ENCODE results near the gene SCN2A.

The SCN2A gene

GRCh38 chr2:165239230-165239629 is at the start of gene SCN2A:
Gene SCN2A (plus strand): TSS chr2:165239414. CDS start chr2:165295824, 56,410 bp downstream.
- H3K36me3 ChIP-seq (ENCODE audit: low read length) = no peaks in the 10 kb centered on the region
- no peaks in the 10 kb centered on the region for H3K79me2 ChIP-seq (ENCODE audit: insufficient read depth, low read length)
- TF ChIP-seq CTCF (IDR thresholded peaks at IDR 0.05; ENCODE audit: insufficient read depth, low read length, poor library complexity, severe bottlenecking) (peak; percentile 40), EZH2phosphoT487 (conservative IDR thresholded peaks at IDR 0.05; ENCODE audit: low read length) (no peak)
- H3K9ac ChIP-seq (ENCODE audit: low read length) = no peak within 1 kb of the TSS
- no peaks in the 10 kb centered on the region for H3F3A ChIP-seq (ENCODE audit: insufficient read depth)
- H4K20me1 ChIP-seq (ENCODE audit: low read depth, low read length) = 0 out of 2 replicates have a peak, but pooled peaks cover 5% of the 10 kb centered on the region
- H3K9me3 ChIP-seq (ENCODE audit: insufficient read depth, low read length) = no peaks in the 10 kb centered on the region
- H3K4me3 ChIP-seq (ENCODE audit: insufficient read depth, low read length, poor library complexity, severe bottlenecking) = no peak within 1 kb of the TSS
- no peak within 1 kb of the TSS for H3K4me2 ChIP-seq (ENCODE audit: low read depth, low read length, poor library complexity, severe bottlenecking)
- no peaks in the 10 kb centered on the region for H3K9me2 ChIP-seq (replicated peaks; ENCODE audit: insufficient read depth, low read length)
- H2AFZ ChIP-seq (ENCODE audit: low read depth, low read length, severe bottlenecking) = no peak within 1 kb of the TSS
- no peaks in the 10 kb centered on the region for H3K27me3 ChIP-seq (ENCODE audit: low read length)
- H3K27ac ChIP-seq (ENCODE audit: low read depth, low read length) = no peak within 1 kb of the TSS

GRCh38 chr2:165191096-165191728 is 48.0 kb upstream of the SCN2A start:
- H3K4me2 ChIP-seq (ENCODE audit: low read depth, low read length, poor library complexity, severe bottlenecking) = no peak overlapping the region
- no peaks in the 10 kb centered on the region for H3K27me3 ChIP-seq (ENCODE audit: low read length)
- H2AFZ ChIP-seq (ENCODE audit: low read depth, low read length, severe bottlenecking) = no peak overlapping the region
- no peak overlapping the region for H3K27ac ChIP-seq (ENCODE audit: low read depth, low read length)
- TF ChIP-seq EZH2phosphoT487 (conservative IDR thresholded peaks at IDR 0.05; ENCODE audit: low read length) (no peak), CTCF (IDR thresholded peaks at IDR 0.05; ENCODE audit: insufficient read depth, low read length, poor library complexity, severe bottlenecking) (no peak)
- H3F3A ChIP-seq (ENCODE audit: insufficient read depth) = no peaks in the 10 kb centered on the region
- H3K4me3 ChIP-seq (ENCODE audit: insufficient read depth, low read length, poor library complexity, severe bottlenecking) = no peak overlapping the region
- no peaks in the 10 kb centered on the region for H3K79me2 ChIP-seq (ENCODE audit: insufficient read depth, low read length)
- H3K36me3 ChIP-seq (ENCODE audit: low read length) = no peaks in the 10 kb centered on the region
- H3K9ac ChIP-seq (ENCODE audit: low read length) = no peak overlapping the region
- H3K9me3 ChIP-seq (ENCODE audit: insufficient read depth, low read length) = no peaks in the 10 kb centered on the region
- no peaks in the 10 kb centered on the region for H3K9me2 ChIP-seq (replicated peaks; ENCODE audit: insufficient read depth, low read length)
- H4K20me1 ChIP-seq (ENCODE audit: low read depth, low read length) = 0 out of 2 replicates have a peak, but pooled peaks cover 2% of the 10 kb centered on the region

- H3K27ac ChIP-seq (ENCODE audit: low read depth, low read length) = no peak overlapping the region
- H3K9me3 ChIP-seq (ENCODE audit: insufficient read depth, low read length) = no peaks in the 10 kb centered on the region
- H3F3A ChIP-seq (ENCODE audit: insufficient read depth) = no peaks in the 10 kb centered on the region
- no peaks in the 10 kb centered on the region for H3K27me3 ChIP-seq (ENCODE audit: low read length)
- no peak overlapping the region for H3K4me3 ChIP-seq (ENCODE audit: insufficient read depth, low read length, poor library complexity, severe bottlenecking)
- H4K20me1 ChIP-seq (ENCODE audit: low read depth, low read length) = 0 out of 2 replicates have a peak, but pooled peaks cover 2% of the 10 kb centered on the region
- H3K9me2 ChIP-seq (replicated peaks; ENCODE audit: insufficient read depth, low read length) = no peaks in the 10 kb centered on the region
- no peaks in the 10 kb centered on the region for H3K79me2 ChIP-seq (ENCODE audit: insufficient read depth, low read length)
- H3K36me3 ChIP-seq (ENCODE audit: low read length) = no peaks in the 10 kb centered on the region
- peak overlapping the region; percentile 38 for H3K4me2 ChIP-seq (ENCODE audit: low read depth, low read length, poor library complexity, severe bottlenecking)
- no peak overlapping the region for H2AFZ ChIP-seq (ENCODE audit: low read depth, low read length, severe bottlenecking)
- TF ChIP-seq EZH2phosphoT487 (conservative IDR thresholded peaks at IDR 0.05; ENCODE audit: low read length) = no peak
- no peak for TF ChIP-seq CTCF (IDR thresholded peaks at IDR 0.05; ENCODE audit: insufficient read depth, low read length, poor library complexity, severe bottlenecking)
- no peak overlapping the region for H3K9ac ChIP-seq (ENCODE audit: low read length)
Observed at GRCh38 chr2:165192729-165193128, 46.5 kb upstream of the SCN2A start.

Data from SU-DHL-6 (cell line).